Fibroblast of villous mesenchyme (primary cell): ENCODE results near the gene MS4A18. TPM values are rescaled to one million over a fixed set of nuclear protein-coding genes. Genes with fewer than 3 reads are reported as not detected.

Experiments used
- DNase-seq: peaks from one replicate; pipeline ENCODE4 v3.0.0-alpha.2; 2010; ENCODE audit warnings: low read depth
- H3K4me3 ChIP-seq: 2 replicates; pipeline ENCODE4 v1.5.1; 2011; ENCODE audit warnings: low read depth, mild to moderate bottlenecking, low read length
- CTCF ChIP-seq: IDR thresholded peaks from 2 replicates; pipeline ENCODE4 v1.5.1; 2012; ENCODE audit warnings: low read depth, mild to moderate bottlenecking, low read length; ENCODE audit not compliant: insufficient read depth
- total RNA-seq: library from RNA; depleted of rRNA; stranded (reverse); fragments of >200 nt; gene quantifications from 2 replicates; pipeline ENCODE4 v1.2.3, GENCODE V29; 2012

The MS4A18 gene
- total RNA-seq, 1 donor, result not detected

- DNase-seq, result no peak
- H3K4me3 ChIP-seq, result no peak overlapping the region
- TF ChIP-seq CTCF, result no peak
Observed at GRCh38 chr11:60774726-60775125, 50.2 kb downstream of the MS4A18 start.

GRCh38 chr11:60775420-60775961, 51.0 kb downstream of the MS4A18 start:
- peak; percentile 91 for TF ChIP-seq CTCF
- peak; percentile 89 for DNase-seq
- H3K4me3 ChIP-seq, result no peak overlapping the region

GRCh38 chr11:60776167-60776566, 51.6 kb downstream of the MS4A18 start:
- DNase-seq, result no peak
- no peak for TF ChIP-seq CTCF
- H3K4me3 ChIP-seq, result no peak overlapping the region

GRCh38 chr11:60777106-60777505, 52.6 kb downstream of the MS4A18 start:
- DNase-seq, result no peak
- H3K4me3 ChIP-seq, result no peak overlapping the region
- TF ChIP-seq CTCF, result no peak

DNA sequence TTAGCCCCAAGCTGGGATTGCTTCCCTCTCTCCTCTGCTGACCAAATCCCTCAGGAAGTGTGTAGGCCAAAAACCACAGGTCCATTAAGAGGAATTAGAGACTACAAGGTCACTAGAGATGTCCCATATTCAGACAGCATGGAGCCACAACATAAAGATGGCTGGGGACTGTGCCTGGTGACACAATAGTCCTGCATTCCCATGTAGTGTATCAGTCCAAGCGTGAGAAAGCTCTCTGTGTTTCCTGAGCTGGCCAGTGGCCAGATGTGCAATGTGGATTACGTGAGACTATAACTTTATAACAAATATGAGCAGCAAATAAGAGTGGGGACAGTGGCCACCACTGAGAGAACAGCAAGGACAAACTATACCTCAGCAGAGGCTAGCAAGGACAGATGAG, 53.1 kb downstream of the MS4A18 start:
- peak; percentile 70 for DNase-seq
- TF ChIP-seq CTCF, result no peak
- no peak overlapping the region for H3K4me3 ChIP-seq

GRCh38 chr11:60780065-60780464, 55.5 kb downstream of the MS4A18 start:
- no peak for TF ChIP-seq CTCF

DNA sequence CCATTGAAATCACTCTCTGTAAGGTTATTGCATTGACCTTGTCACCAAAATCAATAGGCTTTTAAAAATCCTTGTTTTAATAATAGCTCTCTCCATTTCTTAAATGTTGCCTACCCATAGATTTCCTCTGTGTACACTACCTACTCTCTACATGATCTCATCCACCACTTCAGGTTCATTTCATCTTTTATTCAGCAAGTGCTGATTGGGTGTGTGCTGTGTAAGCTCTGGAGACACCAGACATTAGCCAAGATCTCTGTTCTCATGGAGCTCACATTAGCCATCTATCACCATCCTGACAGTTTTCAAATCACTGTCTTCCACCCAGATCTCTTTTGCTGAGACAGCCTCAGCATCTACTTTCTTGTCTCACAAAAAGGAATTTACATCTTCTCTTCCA, 56.3 kb downstream of the MS4A18 start:
- no peak for DNase-seq
- no peak overlapping the region for H3K4me3 ChIP-seq
- no peak for TF ChIP-seq CTCF

More at GRCh38 chr11:60780065-60780464, 55.5 kb downstream of the MS4A18 start:
- no peak for DNase-seq
- no peak overlapping the region for H3K4me3 ChIP-seq
